Measurements from ENCODE around the gene SLC6A7.

The SLC6A7 gene

GRCh38 chr5:150175076-150175475 is 14.8 kb upstream of the SLC6A7 start:
- DNase-seq, result no peak

- DNase-seq, result no peak
Measured at GRCh38 chr5:150175536-150175935, 14.3 kb upstream of the SLC6A7 start.

GRCh38 chr5:150176745-150177477 is 13.0 kb upstream of the SLC6A7 start:
- DNase-seq, result no peak

GRCh38 chr5:150177721-150178120 is 12.1 kb upstream of the SLC6A7 start:
- no peak for DNase-seq

GRCh38 chr5:150178262-150178661 is 11.6 kb upstream of the SLC6A7 start:
- DNase-seq, result no peak

- DNase-seq, result no peak
Measured at GRCh38 chr5:150179019-150179620, 10.7 kb upstream of the SLC6A7 start.

GRCh38 chr5:150180241-150181026 is 9.4 kb upstream of the SLC6A7 start:
- no peak for DNase-seq

GRCh38 chr5:150181027-150181426 is 8.8 kb upstream of the SLC6A7 start:
- DNase-seq, result no peak

GRCh38 chr5:150181766-150182545 is 7.9 kb upstream of the SLC6A7 start:
- no peak for DNase-seq

- DNase-seq, result no peak
Measured at GRCh38 chr5:150182774-150183173, 7.1 kb upstream of the SLC6A7 start.

GRCh38 chr5:150183436-150183835 is 6.4 kb upstream of the SLC6A7 start:
- no peak for DNase-seq

GRCh38 chr5:150184006-150184405 is 5.9 kb upstream of the SLC6A7 start:
- no peak for DNase-seq

- no peak for DNase-seq
Measured at GRCh38 chr5:150184990-150185912, 4.6 kb upstream of the SLC6A7 start.

- no peak for DNase-seq
Measured at GRCh38 chr5:150186137-150186536, 3.7 kb upstream of the SLC6A7 start.

GRCh38 chr5:150186897-150187296 is 3.0 kb upstream of the SLC6A7 start:
- no peak for DNase-seq

- no peak for DNase-seq
Measured at GRCh38 chr5:150188146-150188842, 1.6 kb upstream of the SLC6A7 start.

GRCh38 chr5:150189326-150189725 is 536 bp upstream of the SLC6A7 start:
- no peak for DNase-seq

- DNase-seq, result no peak
Measured at GRCh38 chr5:150190503-150190979, 679 bp downstream of the SLC6A7 start.

GRCh38 chr5:150190987-150191386 is 1.1 kb downstream of the SLC6A7 start:
- DNase-seq, result no peak

- DNase-seq, result no peak
Measured at GRCh38 chr5:150192462-150192861, 2.6 kb downstream of the SLC6A7 start.

Measured in CD4-positive, alpha-beta T cell treated with Interferon alpha-2 for 1 hour (primary cell).